Measurements from ENCODE around the gene MAFG.

The MAFG gene

GRCh38 chr17:81934850-81935708 is 7.5 kb upstream of the MAFG start:
- no peak for DNase-seq

- DNase-seq: no peak
These were observed 6.7 kb upstream of the MAFG start for GRCh38 chr17:81934098-81934757.

GRCh38 chr17:81933178-81933699 is 5.7 kb upstream of the MAFG start:
- no peak for DNase-seq

GRCh38 chr17:81932333-81932983 is 4.9 kb upstream of the MAFG start:
- DNase-seq: no peak

- DNase-seq: peak in 1 of 2 experiments; percentile 63
These were observed 4.2 kb upstream of the MAFG start for GRCh38 chr17:81931557-81932332.

GRCh38 chr17:81931189-81931556 is 3.6 kb upstream of the MAFG start:
- no peak for DNase-seq

GRCh38 chr17:81930142-81931125 is 2.9 kb upstream of the MAFG start:
- DNase-seq: peak in 1 of 2 experiments; percentile 80

- no peak for DNase-seq
These were observed 2.0 kb upstream of the MAFG start for GRCh38 chr17:81929253-81930141.

- DNase-seq: no peak
These were observed 1.2 kb upstream of the MAFG start for GRCh38 chr17:81928544-81929252.

- DNase-seq: no peak
These were observed 333 bp downstream of the MAFG start for GRCh38 chr17:81927152-81927652.

- DNase-seq: peak in 1 of 2 experiments; percentile 47
These were observed 934 bp downstream of the MAFG start for GRCh38 chr17:81926451-81927151.

GRCh38 chr17:81925860-81926450 is 1.6 kb downstream of the MAFG start:
- no peak for DNase-seq

GRCh38 chr17:81924557-81925532 is 2.7 kb downstream of the MAFG start:
- no peak for DNase-seq

- no peak for DNase-seq
These were observed 4.0 kb downstream of the MAFG start for GRCh38 chr17:81923302-81924260.

- no peak for DNase-seq
These were observed 4.8 kb downstream of the MAFG start for GRCh38 chr17:81922566-81923301.

All from NCI-H446 (cell line).